Neuronal stem cell (in vitro differentiated cells): Measurements from ENCODE around the gene UBE2D3.

ENCODE experiments used
- DNase-seq: peaks from one replicate; pipeline ENCODE4 v3.0.0-alpha.2; 2013; ENCODE audit warnings: low spot score
- H2AFZ ChIP-seq: one replicate; pipeline ENCODE4 v1.6.1; 2013; ENCODE audit warnings: mild to moderate bottlenecking, low read length, inconsistent platforms
- H2AK5ac ChIP-seq: 2 replicates; pipeline ENCODE4 v1.6.1; 2013; ENCODE audit warnings: low read depth, mild to moderate bottlenecking, inconsistent platforms, low read length, moderate library complexity, mixed read lengths
- H2BK120ac ChIP-seq: 2 replicates; pipeline ENCODE4 v1.6.1; 2013; ENCODE audit warnings: low read depth, mild to moderate bottlenecking, inconsistent platforms, low read length, moderate library complexity, mixed read lengths
- H2BK12ac ChIP-seq: one replicate; pipeline ENCODE4 v1.6.1; 2013; ENCODE audit warnings: low read length, inconsistent platforms
- H2BK15ac ChIP-seq: 2 replicates; pipeline ENCODE4 v1.6.1; 2013; ENCODE audit warnings: mild to moderate bottlenecking, low read length, inconsistent platforms, mixed read lengths
- H2BK5ac ChIP-seq: one replicate; pipeline ENCODE4 v1.6.1; 2013; ENCODE audit warnings: inconsistent platforms, mild to moderate bottlenecking, low read length, moderate library complexity
- H3K14ac ChIP-seq: one replicate; pipeline ENCODE4 v1.6.1; 2013; ENCODE audit warnings: low read length, inconsistent platforms
- H3K18ac ChIP-seq: 2 replicates; pipeline ENCODE4 v1.6.1; 2013; ENCODE audit warnings: low read length, inconsistent platforms
- H3K23ac ChIP-seq: 2 replicates; pipeline ENCODE4 v1.6.1; 2013; ENCODE audit warnings: low read depth, mild to moderate bottlenecking, mixed read lengths, low read length, inconsistent platforms; ENCODE audit not compliant: poor library complexity
- H3K27ac ChIP-seq: replicated peaks from 3 replicates; pipeline ENCODE4 v1.5.1; 2013; ENCODE audit warnings: low read length, inconsistent platforms
- H3K27me3 ChIP-seq, 3 experiments: 2 replicates each; pipeline ENCODE4 v1.6.1; 2013; ENCODE audit warnings: low read length in 3 of 3, mild to moderate bottlenecking in 2 of 3, inconsistent platforms in 1 of 3, low read depth in 1 of 3, mixed read lengths in 1 of 3, moderate library complexity in 1 of 3; ENCODE audit not compliant: control insufficient read depth in 3 of 3, insufficient read depth in 3 of 3
- H3K36me3 ChIP-seq, 2 donors: replicated peaks in 1 of 2; 2 replicates each; pipeline ENCODE4 v1.6.1; 2013; ENCODE audit warnings: low read length in 2 of 2; ENCODE audit not compliant: control insufficient read depth in 2 of 2, insufficient read depth in 2 of 2
- H3K4ac ChIP-seq: 2 replicates; pipeline ENCODE4 v1.6.1; 2013; ENCODE audit warnings: inconsistent platforms, mild to moderate bottlenecking, low read length, moderate library complexity
- H3K4me1 ChIP-seq, 2 donors: 1 replicate in 1 of 2; 2 replicates in 1 of 2; pipeline ENCODE4 v1.6.1; 2013; ENCODE audit warnings: low read length in 2 of 2, low read depth in 1 of 2; ENCODE audit not compliant: control insufficient read depth in 2 of 2, insufficient read depth in 1 of 2
- H3K4me2 ChIP-seq: one replicate; pipeline ENCODE4 v1.6.1; 2013; ENCODE audit warnings: mild to moderate bottlenecking, low read length, inconsistent platforms; ENCODE audit not compliant: insufficient read depth, poor library complexity, severe bottlenecking
- H3K4me3 ChIP-seq, 2 donors: 2 replicates each; pipeline ENCODE4 v1.5.1; 2013; ENCODE audit warnings: low read length in 2 of 2, mild to moderate bottlenecking in 2 of 2, inconsistent platforms in 1 of 2, moderate library complexity in 1 of 2
- H3K79me1 ChIP-seq: one replicate; pipeline ENCODE4 v1.6.1; 2013; ENCODE audit warnings: low read depth, mild to moderate bottlenecking, inconsistent platforms, low read length, moderate library complexity
- H3K9ac ChIP-seq: one replicate; pipeline ENCODE4 v1.6.1; 2013; ENCODE audit warnings: mild to moderate bottlenecking, low read depth, low read length, inconsistent platforms; ENCODE audit not compliant: poor library complexity
- H3K9me3 ChIP-seq, 2 donors: replicated peaks in 1 of 2; 2 replicates each; pipeline versions ENCODE3 to v1.6.1; 2013; ENCODE audit warnings: low read length in 2 of 2, mild to moderate bottlenecking in 2 of 2, inconsistent platforms in 1 of 2, low read depth in 1 of 2, mixed read lengths in 1 of 2, moderate library complexity in 1 of 2; ENCODE audit not compliant: control insufficient read depth in 2 of 2, insufficient read depth in 1 of 2
- H4K8ac ChIP-seq: one replicate; pipeline ENCODE4 v1.6.1; 2013; ENCODE audit warnings: low read depth, mild to moderate bottlenecking, inconsistent platforms, low read length, moderate library complexity
- H4K91ac ChIP-seq: one replicate; pipeline ENCODE4 v1.6.1; 2013; ENCODE audit warnings: low read length, low read depth, mild to moderate bottlenecking, inconsistent platforms; ENCODE audit not compliant: poor library complexity
- WGBS, 2 donors: extraction: QIAGEN DNeasy Blood & Tissue Kit; methylation state at CpG; one replicate each; pipeline ENCODE4 v1.1.7; 2013; ENCODE audit warnings: missing lambda C conversion rate in 2 of 2, mixed read lengths in 1 of 2; ENCODE audit not compliant: insufficient read length in 2 of 2, insufficient replicate concordance in 1 of 2; ENCODE audit errors: extremely low coverage in 2 of 2; 5-methylcytosine and 5-hydroxymethylcytosine counted together

The UBE2D3 gene

DNA sequence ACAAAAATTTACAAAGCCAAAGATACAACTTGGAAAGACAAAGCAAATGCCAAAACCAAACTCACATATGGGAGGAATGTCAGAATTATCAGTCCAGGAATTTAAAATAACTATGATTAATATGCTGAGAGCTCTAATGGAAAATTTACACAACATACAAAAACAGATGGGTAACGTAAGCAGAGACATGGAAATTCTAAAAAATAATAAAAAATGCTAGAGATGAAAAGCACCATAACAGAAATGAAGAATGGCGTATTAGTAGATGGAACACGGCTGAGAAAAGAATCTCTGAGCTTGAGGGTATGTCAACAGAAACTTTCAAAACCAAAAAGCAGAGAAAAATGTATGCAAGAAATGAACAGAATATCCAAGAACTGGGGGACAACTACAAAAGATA, 62.5 kb downstream of the UBE2D3 start:
- no peak overlapping the region for H3K23ac ChIP-seq
- H2BK12ac ChIP-seq, result no peak overlapping the region
- H3K9me3 ChIP-seq, result no peaks in the 10 kb centered on the region
- H3K4me1 ChIP-seq, result peaks cover 0 to 5% of the 10 kb centered on the region in 2 donors
- H2BK15ac ChIP-seq, result no peak overlapping the region
- no peaks in the 10 kb centered on the region for H3K79me1 ChIP-seq
- H2BK120ac ChIP-seq, result no peak overlapping the region
- H2AFZ ChIP-seq, result no peak overlapping the region
- no peaks in the 10 kb centered on the region for H3K27me3 ChIP-seq
- H3K14ac ChIP-seq, result no peak overlapping the region
- H2BK5ac ChIP-seq, result no peak overlapping the region
- H2AK5ac ChIP-seq, result no peak overlapping the region
- H4K8ac ChIP-seq, result no peak overlapping the region
- no peaks in the 10 kb centered on the region for H3K36me3 ChIP-seq
- no peak overlapping the region for H3K4me2 ChIP-seq
- no peak overlapping the region for H3K9ac ChIP-seq
- no peak overlapping the region for H3K4ac ChIP-seq
- H3K18ac ChIP-seq, result no peak overlapping the region
- H3K4me3 ChIP-seq, result no peak overlapping the region
- H4K91ac ChIP-seq, result no peak overlapping the region
- no peak overlapping the region for H3K27ac ChIP-seq
- no peak for DNase-seq
- WGBS, 2 donors, result no CpG with 5 or more reads among the region's 3 CpGs

DNA sequence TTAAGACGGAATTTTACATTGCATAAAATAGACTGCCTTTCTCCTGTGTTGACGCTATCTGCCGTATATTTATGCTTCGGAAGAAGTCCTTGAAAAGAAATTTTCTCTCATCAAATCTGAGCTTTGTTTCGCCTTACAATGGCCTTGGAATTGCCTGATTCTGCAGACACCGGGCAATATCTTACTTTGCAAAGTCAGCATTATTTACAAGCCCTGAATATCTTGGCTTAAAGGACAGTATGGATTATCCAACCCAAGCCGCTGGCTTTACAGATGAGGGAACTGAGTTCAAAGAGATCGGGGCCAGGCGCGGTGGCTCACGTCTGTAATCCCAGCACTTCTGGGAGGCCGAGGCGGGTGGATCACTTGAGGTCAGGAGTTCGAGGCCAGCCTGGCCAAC, 65.4 kb downstream of the UBE2D3 start:
- Histone ChIP-seq H3K14ac (no peak overlapping the region), H4K91ac (no peak overlapping the region), H2BK15ac (no peak overlapping the region), H3K9me3 (no peaks in the 10 kb centered on the region), H2BK12ac (no peak overlapping the region), H2BK5ac (no peak overlapping the region), H3K79me1 (no peaks in the 10 kb centered on the region), H3K9ac (no peak overlapping the region), H4K8ac (no peak overlapping the region), H3K36me3 (no peaks in the 10 kb centered on the region), H3K18ac (no peak overlapping the region), H3K27me3 (no peaks in the 10 kb centered on the region), H3K4ac (no peak overlapping the region), H2AFZ (peak overlapping the region; percentile 93), H2AK5ac (no peak overlapping the region), H3K23ac (no peak overlapping the region), H3K4me2 (no peak overlapping the region), H3K4me1 (peaks cover 2 to 7% of the 10 kb centered on the region in 2 donors), H3K27ac (no peak overlapping the region), H2BK120ac (no peak overlapping the region), H3K4me3 (no peak overlapping the region)
- no peak for DNase-seq
- WGBS, 2 donors, result no CpG with 5 or more reads among the region's 14 CpGs

DNA sequence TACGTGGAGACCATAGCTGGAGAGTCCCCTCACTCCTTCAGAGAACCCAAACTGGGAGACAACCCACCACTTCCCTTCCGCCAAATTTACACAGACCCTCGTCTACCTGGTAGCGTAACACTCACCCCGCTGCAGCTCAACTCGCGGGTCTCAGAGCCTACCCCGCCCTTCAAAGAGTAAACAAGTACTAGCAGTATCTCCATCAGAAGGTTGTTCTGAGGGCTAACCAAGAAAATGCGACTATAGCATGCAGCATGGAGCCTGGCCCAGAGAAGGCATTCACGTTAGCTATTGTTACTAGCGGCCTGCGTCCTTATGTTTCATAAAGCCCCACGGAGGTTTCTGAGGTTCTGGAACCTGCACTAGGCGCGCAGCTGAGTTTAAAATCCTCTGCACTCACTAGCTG, 66.1 kb downstream of the UBE2D3 start:
- Histone ChIP-seq H3K4me2 (peak overlapping the region; percentile 78), H2BK15ac (no peak overlapping the region), H3K14ac (no peak overlapping the region), H3K9ac (peak overlapping the region; percentile 71), H3K27me3 (no peaks in the 10 kb centered on the region), H4K91ac (no peak overlapping the region), H2BK5ac (no peak overlapping the region), H2BK120ac (peak overlapping the region; percentile 35), H2AK5ac (no peak overlapping the region), H2AFZ (peak overlapping the region; percentile 93), H3K27ac (peak overlapping the region; percentile 5), H3K18ac (peak overlapping the region; percentile 58), H4K8ac (no peak overlapping the region), H3K9me3 (no peaks in the 10 kb centered on the region), H3K23ac (peak overlapping the region; percentile 96), H2BK12ac (no peak overlapping the region), H3K4me1 (peaks cover 2 to 7% of the 10 kb centered on the region in 2 donors), H3K79me1 (no peaks in the 10 kb centered on the region), H3K4ac (no peak overlapping the region), H3K36me3 (no peaks in the 10 kb centered on the region), H3K4me3 (peak overlapping the region; percentile 70 to 98)
- DNase-seq, result peak; percentile 8
- WGBS, 2 donors, result no CpG with 5 or more reads among the region's 15 CpGs

DNA sequence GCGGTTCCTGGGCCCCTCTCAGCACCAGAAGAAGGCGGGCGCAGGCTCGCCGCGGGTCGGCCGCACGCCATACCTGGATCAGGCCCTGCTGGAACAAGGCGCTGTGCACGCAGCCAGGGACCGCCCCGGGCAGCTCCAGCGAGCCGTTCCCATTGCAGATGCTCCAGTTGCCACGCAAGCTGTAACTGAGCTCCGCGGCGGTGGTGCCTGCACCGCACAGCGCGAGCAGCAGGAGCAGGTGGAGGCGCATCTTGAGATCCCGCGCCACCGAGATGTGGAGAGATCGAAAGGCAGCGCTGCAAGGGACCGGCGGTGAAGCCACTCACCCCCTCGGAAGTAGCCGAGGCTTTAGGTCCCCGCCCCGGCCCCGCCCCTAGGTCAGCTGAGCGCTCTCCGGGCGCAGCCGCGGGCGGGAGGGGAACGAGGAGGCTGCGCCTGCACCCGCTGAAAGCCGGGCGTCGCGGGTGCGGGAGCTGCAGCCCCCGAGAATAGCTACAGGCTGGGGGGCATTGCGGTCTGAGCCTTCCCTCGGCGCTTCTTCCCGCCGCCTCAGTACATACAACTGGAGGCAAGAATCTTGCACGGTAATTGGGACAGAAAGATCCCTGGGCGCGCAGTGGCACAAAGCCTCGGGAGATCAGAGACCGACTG, 66.6 kb downstream of the UBE2D3 start, which contains the start of gene MANBA:
TSS of gene MANBA (minus strand) at position 324 of the 651 bp plus-strand sequence. CDS start at position 250, 74 bp downstream.
- Histone ChIP-seq H3K4ac (no peak within 1 kb of the TSS), H3K36me3 (no peaks in the 10 kb centered on the region), H3K27ac (peak within 1 kb of the TSS; percentile 70), H3K79me1 (no peaks in the 10 kb centered on the region), H3K14ac (peak within 1 kb of the TSS; percentile 95), H2AFZ (peak within 1 kb of the TSS; percentile 93), H2BK120ac (peak within 1 kb of the TSS; percentile 35), H2BK5ac (peak within 1 kb of the TSS; percentile 75), H3K23ac (peak within 1 kb of the TSS; percentile 96), H4K91ac (no peak within 1 kb of the TSS), H3K9me3 (no peaks in the 10 kb centered on the region), H3K4me3 (peak within 1 kb of the TSS; percentile 70 to 98), H3K4me2 (peak within 1 kb of the TSS; percentile 78), H3K9ac (peak within 1 kb of the TSS; percentile 98), H2BK12ac (no peak within 1 kb of the TSS), H2AK5ac (no peak within 1 kb of the TSS), H4K8ac (no peak within 1 kb of the TSS), H3K4me1 (peaks cover 2 to 7% of the 10 kb centered on the region in 2 donors), H3K27me3 (no peaks in the 10 kb centered on the region), H3K18ac (peak within 1 kb of the TSS; percentile 99), H2BK15ac (peak within 1 kb of the TSS; percentile 59)
- WGBS, 2 donors, result no CpG with 5 or more reads among the region's 60 CpGs
- DNase-seq, result peak; percentile 84
